ENCODE results near the gene SCOC.

DNA sequence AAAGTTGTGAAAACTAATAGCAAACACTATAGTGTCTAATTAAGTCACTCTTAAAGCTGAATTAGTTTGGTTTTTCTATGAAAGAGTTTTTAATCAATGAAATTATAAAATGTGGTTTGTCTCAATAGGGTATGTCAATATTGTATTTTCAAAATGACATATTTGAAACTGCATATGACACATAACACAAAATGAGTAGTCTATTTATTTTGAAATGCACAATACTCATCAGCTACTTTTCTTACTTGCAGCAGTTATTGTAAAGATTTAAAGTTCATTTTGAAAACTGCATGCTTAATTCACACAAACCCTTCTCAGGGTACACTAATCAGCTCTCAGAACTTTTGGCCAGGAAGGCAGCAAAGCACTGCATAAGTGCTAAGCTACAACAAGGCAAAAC is 32.8 kb downstream of the SCOC start:
- TF ChIP-seq, protein P1, sequence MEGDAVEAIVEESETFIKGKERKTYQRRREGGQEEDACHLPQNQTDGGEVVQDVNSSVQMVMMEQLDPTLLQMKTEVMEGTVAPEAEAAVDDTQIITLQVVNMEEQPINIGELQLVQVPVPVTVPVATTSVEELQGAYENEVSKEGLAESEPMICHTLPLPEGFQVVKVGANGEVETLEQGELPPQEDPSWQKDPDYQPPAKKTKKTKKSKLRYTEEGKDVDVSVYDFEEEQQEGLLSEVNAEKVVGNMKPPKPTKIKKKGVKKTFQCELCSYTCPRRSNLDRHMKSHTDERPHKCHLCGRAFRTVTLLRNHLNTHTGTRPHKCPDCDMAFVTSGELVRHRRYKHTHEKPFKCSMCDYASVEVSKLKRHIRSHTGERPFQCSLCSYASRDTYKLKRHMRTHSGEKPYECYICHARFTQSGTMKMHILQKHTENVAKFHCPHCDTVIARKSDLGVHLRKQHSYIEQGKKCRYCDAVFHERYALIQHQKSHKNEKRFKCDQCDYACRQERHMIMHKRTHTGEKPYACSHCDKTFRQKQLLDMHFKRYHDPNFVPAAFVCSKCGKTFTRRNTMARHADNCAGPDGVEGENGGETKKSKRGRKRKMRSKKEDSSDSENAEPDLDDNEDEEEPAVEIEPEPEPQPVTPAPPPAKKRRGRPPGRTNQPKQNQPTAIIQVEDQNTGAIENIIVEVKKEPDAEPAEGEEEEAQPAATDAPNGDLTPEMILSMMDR (IDR thresholded peaks at IDR 0.05 in 8 of 11, conservative IDR thresholded peaks at IDR 0.05 in 3 of 11), result no peak
- no peak for TF ChIP-seq POLR2AphosphoS5 (IDR thresholded peaks at IDR 0.05)
